ENCODE data around the gene PLXNA4. TPM values are rescaled to one million over a fixed set of nuclear protein-coding genes. Genes with fewer than 3 reads are reported as not detected.

The PLXNA4 gene
- total and polyA plus RNA-seq, 2 donors from 2014 or later: 0.17 to 3.5 TPM

DNA sequence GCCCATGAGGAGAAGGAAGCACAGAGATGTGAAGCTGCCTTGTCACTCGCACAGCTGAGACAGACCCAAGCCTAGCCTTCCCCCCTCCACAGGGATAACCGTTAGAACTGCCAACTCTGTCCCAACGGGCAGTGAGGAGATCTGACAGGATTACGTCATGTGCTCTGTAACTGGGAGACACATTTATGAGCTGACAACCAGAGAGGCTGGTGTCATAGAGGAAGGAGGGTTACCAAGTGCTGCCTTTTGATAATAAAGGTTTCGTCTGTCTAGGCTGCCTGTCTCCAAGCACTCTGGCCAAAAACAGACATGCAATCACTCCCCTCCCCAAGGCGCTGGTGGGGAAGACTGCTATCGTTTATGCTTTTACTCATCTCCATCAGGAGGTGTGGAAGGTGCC is 165.9 kb downstream of the PLXNA4 start:
- DNase-seq (peak in 1 of 5 donors; percentile 28), FAIRE-seq (no peak)
- no peak overlapping the region for H3K27ac ChIP-seq (ENCODE audit: low read depth in 2 of 2, low read length in 2 of 2)
- H3K9me3 ChIP-seq (ENCODE audit: control insufficient read depth in 2 of 3, insufficient read depth in 1 of 3, low read length in 3 of 3): no peaks in the 10 kb centered on the region
- TF ChIP-seq, protein P1, sequence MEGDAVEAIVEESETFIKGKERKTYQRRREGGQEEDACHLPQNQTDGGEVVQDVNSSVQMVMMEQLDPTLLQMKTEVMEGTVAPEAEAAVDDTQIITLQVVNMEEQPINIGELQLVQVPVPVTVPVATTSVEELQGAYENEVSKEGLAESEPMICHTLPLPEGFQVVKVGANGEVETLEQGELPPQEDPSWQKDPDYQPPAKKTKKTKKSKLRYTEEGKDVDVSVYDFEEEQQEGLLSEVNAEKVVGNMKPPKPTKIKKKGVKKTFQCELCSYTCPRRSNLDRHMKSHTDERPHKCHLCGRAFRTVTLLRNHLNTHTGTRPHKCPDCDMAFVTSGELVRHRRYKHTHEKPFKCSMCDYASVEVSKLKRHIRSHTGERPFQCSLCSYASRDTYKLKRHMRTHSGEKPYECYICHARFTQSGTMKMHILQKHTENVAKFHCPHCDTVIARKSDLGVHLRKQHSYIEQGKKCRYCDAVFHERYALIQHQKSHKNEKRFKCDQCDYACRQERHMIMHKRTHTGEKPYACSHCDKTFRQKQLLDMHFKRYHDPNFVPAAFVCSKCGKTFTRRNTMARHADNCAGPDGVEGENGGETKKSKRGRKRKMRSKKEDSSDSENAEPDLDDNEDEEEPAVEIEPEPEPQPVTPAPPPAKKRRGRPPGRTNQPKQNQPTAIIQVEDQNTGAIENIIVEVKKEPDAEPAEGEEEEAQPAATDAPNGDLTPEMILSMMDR (IDR thresholded peaks at IDR 0.05; ENCODE audit: borderline replicate concordance, extremely low read depth, insufficient read depth): no peak
- no peaks in the 10 kb centered on the region for H3K36me3 ChIP-seq (ENCODE audit: control insufficient read depth in 2 of 3, insufficient read depth in 3 of 3, low read length in 3 of 3)
- no peaks in the 10 kb centered on the region for H3K4me1 ChIP-seq (ENCODE audit: control insufficient read depth in 2 of 3, insufficient read depth in 2 of 3, low read depth in 1 of 3, low read length in 3 of 3)
- intact Hi-C loops (cut with DNase I): no loop called here
- H3K4me3 ChIP-seq (ENCODE audit: low read length in 3 of 3): no peak overlapping the region
- H3K9ac ChIP-seq (ENCODE audit: low read length in 3 of 3): no peak overlapping the region
- H3K27me3 ChIP-seq (ENCODE audit: control insufficient read depth, insufficient read depth, low read length): no peaks in the 10 kb centered on the region

DNA sequence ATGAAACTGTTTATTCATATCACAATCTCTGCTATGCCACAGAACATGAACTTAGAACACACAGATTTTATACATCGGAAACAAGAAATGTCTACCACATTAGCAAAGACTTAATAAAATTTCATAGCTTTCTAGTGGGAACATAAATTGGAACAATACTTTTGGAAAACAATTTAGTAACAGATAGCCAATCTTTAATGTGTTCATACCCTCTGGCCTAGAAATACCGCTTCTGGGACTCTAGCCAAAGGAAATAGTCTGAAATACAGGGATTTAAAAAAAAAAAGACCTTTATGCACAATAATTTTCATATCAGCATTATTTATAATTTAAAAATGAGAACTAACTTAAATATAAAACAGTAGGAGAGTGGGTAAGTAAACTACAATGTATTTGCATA is 168.5 kb downstream of the PLXNA4 start:
- TF ChIP-seq, protein P1 (IDR thresholded peaks at IDR 0.05; ENCODE audit: borderline replicate concordance, extremely low read depth, insufficient read depth): no peak
- no peak overlapping the region for H3K27ac ChIP-seq (ENCODE audit: low read depth in 2 of 2, low read length in 2 of 2)
- FAIRE-seq (no peak), DNase-seq (peak in 1 of 5 donors; percentile 39)
- H3K9ac ChIP-seq (ENCODE audit: low read length in 3 of 3): no peak overlapping the region
- intact Hi-C loops (cut with DNase I): no loop called here
- no peaks in the 10 kb centered on the region for H3K9me3 ChIP-seq (ENCODE audit: control insufficient read depth in 2 of 3, insufficient read depth in 1 of 3, low read length in 3 of 3)
- H3K4me3 ChIP-seq (ENCODE audit: low read length in 3 of 3): no peak overlapping the region
- H3K27me3 ChIP-seq (ENCODE audit: control insufficient read depth, insufficient read depth, low read length): no peaks in the 10 kb centered on the region
- H3K36me3 ChIP-seq (ENCODE audit: control insufficient read depth in 2 of 3, insufficient read depth in 3 of 3, low read length in 3 of 3): no peaks in the 10 kb centered on the region
- H3K4me1 ChIP-seq (ENCODE audit: control insufficient read depth in 2 of 3, insufficient read depth in 2 of 3, low read depth in 1 of 3, low read length in 3 of 3): no peaks in the 10 kb centered on the region

DNA sequence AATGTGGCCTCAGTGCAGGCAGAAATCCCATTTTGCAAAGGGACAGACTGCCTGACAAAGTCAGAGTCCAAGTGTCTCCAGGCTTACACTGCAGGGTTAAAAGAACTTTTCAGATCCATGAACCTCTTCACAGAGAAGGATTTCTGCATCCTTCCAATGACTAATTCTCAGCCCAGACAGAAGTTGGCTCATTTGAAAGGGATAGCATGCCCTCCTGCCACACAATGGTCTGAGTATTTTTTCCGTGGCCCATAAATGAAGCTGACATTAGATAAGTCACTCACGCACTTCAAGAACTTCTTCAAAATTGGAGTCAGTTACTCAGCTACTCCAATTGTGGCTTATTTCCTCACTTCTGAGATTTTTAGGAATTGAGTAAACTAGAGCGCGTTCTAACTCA is 170.2 kb downstream of the PLXNA4 start:
- TF ChIP-seq, protein P1 (IDR thresholded peaks at IDR 0.05; ENCODE audit: borderline replicate concordance, extremely low read depth, insufficient read depth): no peak
- intact Hi-C loops (cut with DNase I): no loop called here
- H3K9ac ChIP-seq (ENCODE audit: low read length in 3 of 3): no peak overlapping the region

DNA sequence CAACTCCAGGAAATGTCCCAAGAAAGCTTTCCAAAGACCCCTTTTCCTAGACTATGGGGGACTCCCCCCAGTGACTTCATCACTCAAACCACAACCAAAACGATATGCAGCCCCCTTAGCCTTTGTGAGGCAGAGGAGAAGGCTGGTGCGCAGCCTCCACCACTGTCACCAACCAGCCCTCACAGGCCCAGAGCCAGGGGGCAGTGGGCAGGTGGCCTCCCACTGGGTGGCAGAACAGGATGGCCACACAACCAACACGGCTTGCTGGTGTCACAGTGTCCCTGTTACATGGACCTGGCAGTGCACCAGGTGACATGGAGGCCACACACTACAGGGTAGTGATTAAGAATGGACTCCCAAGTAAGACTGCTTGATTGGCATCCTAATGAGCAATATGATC is 172.0 kb downstream of the PLXNA4 start:
- Histone ChIP-seq H3K4me1 (ENCODE audit: control insufficient read depth in 2 of 3, insufficient read depth in 2 of 3, low read depth in 1 of 3, low read length in 3 of 3) (no peaks in the 10 kb centered on the region), H3K36me3 (ENCODE audit: control insufficient read depth in 2 of 3, insufficient read depth in 3 of 3, low read length in 3 of 3) (no peaks in the 10 kb centered on the region), H3K27me3 (ENCODE audit: control insufficient read depth, insufficient read depth, low read length) (no peaks in the 10 kb centered on the region), H3K9me3 (ENCODE audit: control insufficient read depth in 2 of 3, insufficient read depth in 1 of 3, low read length in 3 of 3) (no peaks in the 10 kb centered on the region), H3K9ac (ENCODE audit: low read length in 3 of 3) (no peak overlapping the region), H3K4me3 (ENCODE audit: low read length in 3 of 3) (no peak overlapping the region), H3K27ac (ENCODE audit: low read depth in 2 of 2, low read length in 2 of 2) (no peak overlapping the region)
- no peak for DNase-seq
- FAIRE-seq: no peak
- TF ChIP-seq, protein P1 (IDR thresholded peaks at IDR 0.05; ENCODE audit: borderline replicate concordance, extremely low read depth, insufficient read depth): no peak
- intact Hi-C loops (cut with DNase I): no loop called here

More for the DNA sequence above, 170.2 kb downstream of the PLXNA4 start:
- FAIRE-seq: no peak
- Histone ChIP-seq H3K4me1 (ENCODE audit: control insufficient read depth in 2 of 3, insufficient read depth in 2 of 3, low read depth in 1 of 3, low read length in 3 of 3) (no peaks in the 10 kb centered on the region), H3K27me3 (ENCODE audit: control insufficient read depth, insufficient read depth, low read length) (no peaks in the 10 kb centered on the region), H3K4me3 (ENCODE audit: low read length in 3 of 3) (no peak overlapping the region), H3K9me3 (ENCODE audit: control insufficient read depth in 2 of 3, insufficient read depth in 1 of 3, low read length in 3 of 3) (no peaks in the 10 kb centered on the region), H3K36me3 (ENCODE audit: control insufficient read depth in 2 of 3, insufficient read depth in 3 of 3, low read length in 3 of 3) (no peaks in the 10 kb centered on the region), H3K27ac (ENCODE audit: low read depth in 2 of 2, low read length in 2 of 2) (no peak overlapping the region)
- no peak for DNase-seq
